ENCODE measurements around the gene ACAN.

ACAN gene

GRCh38 chr15:88907111-88907510 is 103.9 kb downstream of the ACAN start (continued):
- TF ChIP-seq, protein P1, sequence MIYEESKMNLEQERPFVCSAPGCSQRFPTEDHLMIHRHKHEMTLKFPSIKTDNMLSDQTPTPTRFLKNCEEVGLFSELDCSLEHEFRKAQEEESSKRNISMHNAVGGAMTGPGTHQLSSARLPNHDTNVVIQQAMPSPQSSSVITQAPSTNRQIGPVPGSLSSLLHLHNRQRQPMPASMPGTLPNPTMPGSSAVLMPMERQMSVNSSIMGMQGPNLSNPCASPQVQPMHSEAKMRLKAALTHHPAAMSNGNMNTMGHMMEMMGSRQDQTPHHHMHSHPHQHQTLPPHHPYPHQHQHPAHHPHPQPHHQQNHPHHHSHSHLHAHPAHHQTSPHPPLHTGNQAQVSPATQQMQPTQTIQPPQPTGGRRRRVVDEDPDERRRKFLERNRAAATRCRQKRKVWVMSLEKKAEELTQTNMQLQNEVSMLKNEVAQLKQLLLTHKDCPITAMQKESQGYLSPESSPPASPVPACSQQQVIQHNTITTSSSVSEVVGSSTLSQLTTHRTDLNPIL (CRISPR knock-in tag; IDR thresholded peaks at IDR 0.05; ENCODE audit: low read depth), result no peak

GRCh38 chr15:88908123-88908522 is 104.9 kb downstream of the ACAN start:
- no peak for TF ChIP-seq PPARA (CRISPR knock-in tag; IDR thresholded peaks at IDR 0.05; ENCODE audit: borderline replicate concordance)
- no peak for TF ChIP-seq BACH2 (CRISPR knock-in tag; IDR thresholded peaks at IDR 0.05; ENCODE audit: borderline replicate concordance)
- TF ChIP-seq TOX (CRISPR knock-in tag; IDR thresholded peaks at IDR 0.05; ENCODE audit: borderline replicate concordance), result no peak
- TF ChIP-seq ESRRG (CRISPR knock-in tag; IDR thresholded peaks at IDR 0.05), result no peak
- TF ChIP-seq TCF4 (CRISPR knock-in tag; IDR thresholded peaks at IDR 0.05; ENCODE audit: borderline replicate concordance), result no peak
- TF ChIP-seq ZNF565 (CRISPR knock-in tag; conservative IDR thresholded peaks at IDR 0.05; ENCODE audit: low read depth), result no peak
- TF ChIP-seq CSDC2 (CRISPR knock-in tag; IDR thresholded peaks at IDR 0.05), result no peak
- TF ChIP-seq ZFP3 (CRISPR knock-in tag; IDR thresholded peaks at IDR 0.05), result no peak
- TF ChIP-seq RARB (CRISPR knock-in tag; IDR thresholded peaks at IDR 0.05), result no peak
- TF ChIP-seq ARNTL (CRISPR knock-in tag; IDR thresholded peaks at IDR 0.05; ENCODE audit: borderline replicate concordance, low read depth), result no peak
- no peak for TF ChIP-seq GLIS3 (CRISPR knock-in tag; IDR thresholded peaks at IDR 0.05)
- no peak for ATAC-seq

- no peak for ATAC-seq
- TF ChIP-seq ZNF8 (CRISPR knock-in tag; IDR thresholded peaks at IDR 0.05) (no peak), TSHZ2 (CRISPR knock-in tag; IDR thresholded peaks at IDR 0.05) (no peak), ARNTL (CRISPR knock-in tag; IDR thresholded peaks at IDR 0.05; ENCODE audit: borderline replicate concordance, low read depth) (no peak), ZNF565 (CRISPR knock-in tag; conservative IDR thresholded peaks at IDR 0.05; ENCODE audit: low read depth) (no peak), RARB (CRISPR knock-in tag; IDR thresholded peaks at IDR 0.05) (no peak), OSR1 (CRISPR knock-in tag; IDR thresholded peaks at IDR 0.05) (no peak), PPARA (CRISPR knock-in tag; IDR thresholded peaks at IDR 0.05; ENCODE audit: borderline replicate concordance) (no peak), POU6F1 (CRISPR knock-in tag; IDR thresholded peaks at IDR 0.05; ENCODE audit: borderline replicate concordance, low read depth) (no peak), ESRRG (CRISPR knock-in tag; IDR thresholded peaks at IDR 0.05) (no peak), ZC3H10 (CRISPR knock-in tag; IDR thresholded peaks at IDR 0.05) (no peak), BACH2 (CRISPR knock-in tag; IDR thresholded peaks at IDR 0.05; ENCODE audit: borderline replicate concordance) (no peak)
- TF ChIP-seq, protein P2, sequence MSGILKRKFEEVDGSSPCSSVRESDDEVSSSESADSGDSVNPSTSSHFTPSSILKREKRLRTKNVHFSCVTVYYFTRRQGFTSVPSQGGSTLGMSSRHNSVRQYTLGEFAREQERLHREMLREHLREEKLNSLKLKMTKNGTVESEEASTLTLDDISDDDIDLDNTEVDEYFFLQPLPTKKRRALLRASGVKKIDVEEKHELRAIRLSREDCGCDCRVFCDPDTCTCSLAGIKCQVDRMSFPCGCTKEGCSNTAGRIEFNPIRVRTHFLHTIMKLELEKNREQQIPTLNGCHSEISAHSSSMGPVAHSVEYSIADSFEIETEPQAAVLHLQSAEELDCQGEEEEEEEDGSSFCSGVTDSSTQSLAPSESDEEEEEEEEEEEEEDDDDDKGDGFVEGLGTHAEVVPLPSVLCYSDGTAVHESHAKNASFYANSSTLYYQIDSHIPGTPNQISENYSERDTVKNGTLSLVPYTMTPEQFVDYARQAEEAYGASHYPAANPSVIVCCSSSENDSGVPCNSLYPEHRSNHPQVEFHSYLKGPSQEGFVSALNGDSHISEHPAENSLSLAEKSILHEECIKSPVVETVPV (CRISPR knock-in tag; IDR thresholded peaks at IDR 0.05), result no peak
- TF ChIP-seq, protein P3, sequence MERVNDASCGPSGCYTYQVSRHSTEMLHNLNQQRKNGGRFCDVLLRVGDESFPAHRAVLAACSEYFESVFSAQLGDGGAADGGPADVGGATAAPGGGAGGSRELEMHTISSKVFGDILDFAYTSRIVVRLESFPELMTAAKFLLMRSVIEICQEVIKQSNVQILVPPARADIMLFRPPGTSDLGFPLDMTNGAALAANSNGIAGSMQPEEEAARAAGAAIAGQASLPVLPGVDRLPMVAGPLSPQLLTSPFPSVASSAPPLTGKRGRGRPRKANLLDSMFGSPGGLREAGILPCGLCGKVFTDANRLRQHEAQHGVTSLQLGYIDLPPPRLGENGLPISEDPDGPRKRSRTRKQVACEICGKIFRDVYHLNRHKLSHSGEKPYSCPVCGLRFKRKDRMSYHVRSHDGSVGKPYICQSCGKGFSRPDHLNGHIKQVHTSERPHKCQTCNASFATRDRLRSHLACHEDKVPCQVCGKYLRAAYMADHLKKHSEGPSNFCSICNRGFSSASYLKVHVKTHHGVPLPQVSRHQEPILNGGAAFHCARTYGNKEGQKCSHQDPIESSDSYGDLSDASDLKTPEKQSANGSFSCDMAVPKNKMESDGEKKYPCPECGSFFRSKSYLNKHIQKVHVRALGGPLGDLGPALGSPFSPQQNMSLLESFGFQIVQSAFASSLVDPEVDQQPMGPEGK (CRISPR knock-in tag; IDR thresholded peaks at IDR 0.05; ENCODE audit: borderline replicate concordance), result no peak
- TF ChIP-seq, protein P1 (CRISPR knock-in tag; IDR thresholded peaks at IDR 0.05; ENCODE audit: low read depth), result no peak
These were observed 105.7 kb downstream of the ACAN start for GRCh38 chr15:88908697-88909621.
